ENCODE measurements around the gene UXS1.

The UXS1 gene

DNA sequence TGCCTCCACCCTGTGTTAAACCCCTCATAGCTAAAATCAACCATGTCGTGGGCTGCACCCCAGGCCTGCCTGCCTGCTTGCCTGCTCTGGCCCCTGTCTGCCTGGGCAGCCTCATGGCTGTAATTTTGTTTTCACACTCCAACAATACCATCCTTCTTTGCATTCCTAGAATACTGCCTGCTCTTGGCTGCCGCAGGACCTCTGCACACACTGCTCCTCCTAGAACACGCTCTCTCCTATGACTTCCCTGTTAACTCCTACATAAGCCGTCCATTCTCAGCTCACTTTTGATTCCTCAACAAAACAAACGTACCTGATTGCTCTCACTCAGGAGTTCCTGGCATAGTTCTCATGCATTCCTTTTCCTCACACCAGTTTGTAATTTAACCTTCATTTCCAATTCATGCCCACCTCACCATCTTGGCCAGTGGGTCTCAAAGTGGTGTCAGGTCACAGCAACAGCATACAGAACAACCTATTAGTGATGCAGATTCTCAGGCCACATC, 2.5 kb downstream of the UXS1 start:
- Histone ChIP-seq H3K36me3 (ENCODE audit: control insufficient read depth in 1 of 2, insufficient read depth in 2 of 2, low read length in 2 of 2) (peaks cover 1 to 3% of the 10 kb centered on the region in 2 experiments), H3K27ac (ENCODE audit: low read depth, low read length) (no peak overlapping the region), H3K4me2 (ENCODE audit: low read length) (no peak overlapping the region), H3K9me3 (ENCODE audit: insufficient read depth, low read depth, low read length) (no peaks in the 10 kb centered on the region), H3K23ac (ENCODE audit: low read length) (no peak overlapping the region), H3K9ac (ENCODE audit: low read length) (no peak overlapping the region), H2BK120ac (ENCODE audit: insufficient read depth, low read length, poor library complexity) (no peak overlapping the region), H3K18ac (ENCODE audit: low read length) (no peak overlapping the region), H3K4me3 (ENCODE audit: low read depth, low read length) (no peak overlapping the region), H3K79me2 (ENCODE audit: control insufficient read depth, insufficient read depth, low read length, poor library complexity) (peaks cover 16% of the 10 kb centered on the region), H4K91ac (ENCODE audit: low read depth, low read length) (no peak overlapping the region), H3K27me3 (ENCODE audit: insufficient read depth, low read length) (no peaks in the 10 kb centered on the region), H2AK5ac (ENCODE audit: low read length) (no peak overlapping the region), H2BK12ac (ENCODE audit: low read length) (no peak overlapping the region), H2BK5ac (ENCODE audit: low read depth, low read length, poor library complexity) (no peak overlapping the region), H2AFZ (ENCODE audit: insufficient read depth, low read length, poor library complexity) (no peak overlapping the region), H4K12ac (ENCODE audit: low read depth, low read length) (no peak overlapping the region), H3K14ac (ENCODE audit: low read length) (no peak overlapping the region), H3K4ac (ENCODE audit: low read depth, low read length) (no peak overlapping the region), H3K79me1 (ENCODE audit: low read length) (peaks cover 9% of the 10 kb centered on the region), H4K8ac (ENCODE audit: low read depth, low read length) (no peak overlapping the region), H3K4me1 (ENCODE audit: control insufficient read depth in 1 of 2, insufficient read depth in 2 of 2, low read length in 2 of 2) (peaks cover 4 to 8% of the 10 kb centered on the region in 2 experiments)
- DNase-seq = peak in 1 of 2 donors; percentile 55
- no CpG with 5 or more reads among the region's 5 CpGs for WGBS (ENCODE audit: extremely low coverage, insufficient coverage, insufficient read length)

- Histone ChIP-seq H3K4me1 (ENCODE audit: control insufficient read depth in 1 of 2, insufficient read depth in 2 of 2, low read length in 2 of 2) (peaks cover 4 to 8% of the 10 kb centered on the region in 2 experiments), H3K18ac (ENCODE audit: low read length) (no peak overlapping the region), H3K9me3 (ENCODE audit: insufficient read depth, low read depth, low read length) (no peaks in the 10 kb centered on the region), H3K4me2 (ENCODE audit: low read length) (no peak overlapping the region), H2BK120ac (ENCODE audit: insufficient read depth, low read length, poor library complexity) (no peak overlapping the region), H3K9ac (ENCODE audit: low read length) (no peak overlapping the region), H3K79me1 (ENCODE audit: low read length) (peaks cover 9% of the 10 kb centered on the region), H4K91ac (ENCODE audit: low read depth, low read length) (no peak overlapping the region), H3K36me3 (ENCODE audit: control insufficient read depth in 1 of 2, insufficient read depth in 2 of 2, low read length in 2 of 2) (peaks cover 1 to 3% of the 10 kb centered on the region in 2 experiments), H3K4me3 (ENCODE audit: low read depth, low read length) (no peak overlapping the region), H4K12ac (ENCODE audit: low read depth, low read length) (no peak overlapping the region), H4K8ac (ENCODE audit: low read depth, low read length) (no peak overlapping the region), H2AK5ac (ENCODE audit: low read length) (no peak overlapping the region), H3K27ac (ENCODE audit: low read depth, low read length) (no peak overlapping the region), H3K4ac (ENCODE audit: low read depth, low read length) (peak overlapping the region; percentile 19), H2BK5ac (ENCODE audit: low read depth, low read length, poor library complexity) (no peak overlapping the region), H3K23ac (ENCODE audit: low read length) (no peak overlapping the region), H2BK12ac (ENCODE audit: low read length) (no peak overlapping the region), H3K27me3 (ENCODE audit: insufficient read depth, low read length) (no peaks in the 10 kb centered on the region), H2AFZ (ENCODE audit: insufficient read depth, low read length, poor library complexity) (no peak overlapping the region), H3K14ac (ENCODE audit: low read length) (no peak overlapping the region), H3K79me2 (ENCODE audit: control insufficient read depth, insufficient read depth, low read length, poor library complexity) (peaks cover 16% of the 10 kb centered on the region)
- WGBS (ENCODE audit: extremely low coverage, insufficient coverage, insufficient read length) = no CpG with 5 or more reads among the region's 5 CpGs
- DNase-seq = peak in 1 of 2 donors; percentile 60
Measured at GRCh38 chr2:106189764-106190468, 4.2 kb downstream of the UXS1 start.

DNA sequence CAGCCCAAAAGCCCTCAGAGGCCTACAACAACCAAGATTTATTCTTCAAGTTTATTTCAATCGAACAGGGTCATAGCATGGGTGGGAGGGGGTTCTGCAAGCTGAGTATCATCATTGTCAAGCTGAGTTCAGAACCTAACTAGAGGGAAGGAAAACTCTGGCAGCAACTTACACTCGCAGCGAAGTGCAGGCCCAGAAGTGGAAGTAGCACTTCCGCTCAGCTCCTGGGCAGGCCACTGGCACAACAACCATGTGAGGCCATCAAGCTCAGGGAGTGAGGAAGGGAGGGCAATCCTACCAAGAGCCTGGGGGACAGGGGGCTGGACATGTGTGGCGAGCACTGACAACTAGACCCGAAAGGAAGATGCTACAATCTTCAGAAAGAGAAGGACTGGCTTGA, 4.8 kb downstream of the UXS1 start:
- H3K4me3 ChIP-seq (ENCODE audit: low read depth, low read length) = no peak overlapping the region
- H3K14ac ChIP-seq (ENCODE audit: low read length) = no peak overlapping the region
- H3K9me3 ChIP-seq (ENCODE audit: insufficient read depth, low read depth, low read length) = no peaks in the 10 kb centered on the region
- peaks cover 1 to 3% of the 10 kb centered on the region in 2 experiments for H3K36me3 ChIP-seq (ENCODE audit: control insufficient read depth in 1 of 2, insufficient read depth in 2 of 2, low read length in 2 of 2)
- no peak overlapping the region for H2BK12ac ChIP-seq (ENCODE audit: low read length)
- H3K27me3 ChIP-seq (ENCODE audit: insufficient read depth, low read length) = no peaks in the 10 kb centered on the region
- H3K4me1 ChIP-seq (ENCODE audit: control insufficient read depth in 1 of 2, insufficient read depth in 2 of 2, low read length in 2 of 2) = peaks cover 4 to 8% of the 10 kb centered on the region in 2 experiments
- no peak overlapping the region for H3K23ac ChIP-seq (ENCODE audit: low read length)
- H2BK120ac ChIP-seq (ENCODE audit: insufficient read depth, low read length, poor library complexity) = no peak overlapping the region
- H3K4me2 ChIP-seq (ENCODE audit: low read length) = no peak overlapping the region
- no peak overlapping the region for H3K18ac ChIP-seq (ENCODE audit: low read length)
- H3K79me1 ChIP-seq (ENCODE audit: low read length) = peaks cover 7% of the 10 kb centered on the region
- no peak overlapping the region for H2AK5ac ChIP-seq (ENCODE audit: low read length)
- H3K9ac ChIP-seq (ENCODE audit: low read length) = no peak overlapping the region
- no peak overlapping the region for H4K8ac ChIP-seq (ENCODE audit: low read depth, low read length)
- no peak overlapping the region for H3K27ac ChIP-seq (ENCODE audit: low read depth, low read length)
- WGBS (ENCODE audit: extremely low coverage, insufficient coverage, insufficient read length) = no CpG with 5 or more reads among the region's 6 CpGs
- no peak overlapping the region for H2AFZ ChIP-seq (ENCODE audit: insufficient read depth, low read length, poor library complexity)
- no peak overlapping the region for H4K91ac ChIP-seq (ENCODE audit: low read depth, low read length)
- DNase-seq = no peak
- no peak overlapping the region for H2BK5ac ChIP-seq (ENCODE audit: low read depth, low read length, poor library complexity)
- no peak overlapping the region for H3K4ac ChIP-seq (ENCODE audit: low read depth, low read length)
- no peak overlapping the region for H4K12ac ChIP-seq (ENCODE audit: low read depth, low read length)
- peaks cover 16% of the 10 kb centered on the region for H3K79me2 ChIP-seq (ENCODE audit: control insufficient read depth, insufficient read depth, low read length, poor library complexity)

GRCh38 chr2:106187273-106187891, 6.7 kb downstream of the UXS1 start:
- no peak overlapping the region for H2BK5ac ChIP-seq (ENCODE audit: low read depth, low read length, poor library complexity)
- H2AK5ac ChIP-seq (ENCODE audit: low read length) = no peak overlapping the region
- no peak overlapping the region for H3K4me2 ChIP-seq (ENCODE audit: low read length)
- no peak for DNase-seq
- H4K8ac ChIP-seq (ENCODE audit: low read depth, low read length) = no peak overlapping the region
- H2BK12ac ChIP-seq (ENCODE audit: low read length) = no peak overlapping the region
- H3K4ac ChIP-seq (ENCODE audit: low read depth, low read length) = no peak overlapping the region
- no CpG with 5 or more reads among the region's 14 CpGs for WGBS (ENCODE audit: extremely low coverage, insufficient coverage, insufficient read length)
- H3K4me3 ChIP-seq (ENCODE audit: low read depth, low read length) = no peak overlapping the region
- no peak overlapping the region for H3K23ac ChIP-seq (ENCODE audit: low read length)
- no peak overlapping the region for H4K12ac ChIP-seq (ENCODE audit: low read depth, low read length)
- no peak overlapping the region for H3K14ac ChIP-seq (ENCODE audit: low read length)
- H3K27ac ChIP-seq (ENCODE audit: low read depth, low read length) = no peak overlapping the region
- no peak overlapping the region for H2BK120ac ChIP-seq (ENCODE audit: insufficient read depth, low read length, poor library complexity)
- peaks cover 1 to 3% of the 10 kb centered on the region in 2 experiments for H3K36me3 ChIP-seq (ENCODE audit: control insufficient read depth in 1 of 2, insufficient read depth in 2 of 2, low read length in 2 of 2)
- H2AFZ ChIP-seq (ENCODE audit: insufficient read depth, low read length, poor library complexity) = no peak overlapping the region
- H4K91ac ChIP-seq (ENCODE audit: low read depth, low read length) = no peak overlapping the region
- H3K79me2 ChIP-seq (ENCODE audit: control insufficient read depth, insufficient read depth, low read length, poor library complexity) = peaks cover 8% of the 10 kb centered on the region
- H3K9ac ChIP-seq (ENCODE audit: low read length) = no peak overlapping the region
- peaks cover 0 to 3% of the 10 kb centered on the region in 2 experiments for H3K4me1 ChIP-seq (ENCODE audit: control insufficient read depth in 1 of 2, insufficient read depth in 2 of 2, low read length in 2 of 2)
- H3K27me3 ChIP-seq (ENCODE audit: insufficient read depth, low read length) = no peaks in the 10 kb centered on the region
- no peak overlapping the region for H3K18ac ChIP-seq (ENCODE audit: low read length)
- no peaks in the 10 kb centered on the region for H3K79me1 ChIP-seq (ENCODE audit: low read length)
- no peaks in the 10 kb centered on the region for H3K9me3 ChIP-seq (ENCODE audit: insufficient read depth, low read depth, low read length)
